BE2C (cell line): ENCODE data around the gene ZP4.
"Not testable (repeated sequence)": the region's sequence is repeated elsewhere in the genome, so short reads cannot be mapped to it uniquely, and the experiment has no call there.

ENCODE experiments used
- DNase-seq: peaks from one replicate; pipeline ENCODE4 v3.0.0-alpha.2; 2020
- H3K27me3 ChIP-seq: fragments of 250-450 bp; sonication (Bioruptor Pico); 2 replicates; pipeline ENCODE4 v1.5.1; 2020; ENCODE audit warnings: mild to moderate bottlenecking
- H3K36me3 ChIP-seq: fragments of 250-450 bp; sonication (Bioruptor Pico); 2 replicates; pipeline ENCODE4 v1.5.1; 2020; ENCODE audit warnings: mild to moderate bottlenecking
- H3K4me1 ChIP-seq: fragments of 250-450 bp; sonication (Bioruptor Pico); 2 replicates; pipeline ENCODE4 v1.5.1; 2020
- H3K4me3 ChIP-seq: 2 replicates; pipeline ENCODE4 v1.5.1; 2011; ENCODE audit warnings: low read depth, low read length
- H3K9me3 ChIP-seq: fragments of 250-450 bp; sonication (Bioruptor Pico); 2 replicates; pipeline ENCODE4 v1.5.1; 2020
- CTCF ChIP-seq: IDR thresholded peaks from 2 replicates; pipeline ENCODE4 v1.5.1; 2012; ENCODE audit warnings: mild to moderate bottlenecking, low read depth, low read length

Gene ZP4

GRCh38 chr1:237863234-237863633 lies 27.5 kb downstream of the ZP4 start:
- TF ChIP-seq CTCF: no peak
- Histone ChIP-seq H3K36me3 (no peaks in the 10 kb centered on the region), H3K4me3 (no peak overlapping the region), H3K9me3 (no peaks in the 10 kb centered on the region), H3K27me3 (no peaks in the 10 kb centered on the region), H3K4me1 (peaks cover 3% of the 10 kb centered on the region; the same call in 1 of the 2 replicates)
- DNase-seq: no peak

- Histone ChIP-seq H3K4me3 (no peak overlapping the region), H3K27me3 (no peaks in the 10 kb centered on the region), H3K36me3 (no peaks in the 10 kb centered on the region), H3K9me3 (no peaks in the 10 kb centered on the region), H3K4me1 (peaks cover 3% of the 10 kb centered on the region; the same call in 1 of the 2 replicates)
- TF ChIP-seq CTCF: no peak
- no peak for DNase-seq
These were observed 28.8 kb downstream of the ZP4 start for GRCh38 chr1:237861944-237862343.

GRCh38 chr1:237858992-237859391 lies 31.7 kb downstream of the ZP4 start:
- no peaks in the 10 kb centered on the region for H3K27me3 ChIP-seq
- DNase-seq: no peak
- TF ChIP-seq CTCF: no peak

GRCh38 chr1:237857455-237857854 lies 33.3 kb downstream of the ZP4 start:
- H3K27me3 ChIP-seq: no peaks in the 10 kb centered on the region
- TF ChIP-seq CTCF: no peak
- H3K36me3 ChIP-seq: no peaks in the 10 kb centered on the region
- H3K4me3 ChIP-seq: no peak overlapping the region
- no peak for DNase-seq
- no peaks in the 10 kb centered on the region for H3K4me1 ChIP-seq
- H3K9me3 ChIP-seq: no peaks in the 10 kb centered on the region

More at GRCh38 chr1:237858992-237859391, 31.7 kb downstream of the ZP4 start:
- Histone ChIP-seq H3K36me3 (no peaks in the 10 kb centered on the region), H3K4me3 (no peak overlapping the region), H3K4me1 (no peaks in the 10 kb centered on the region), H3K9me3 (no peaks in the 10 kb centered on the region)

- Histone ChIP-seq H3K4me3 (no peak overlapping the region), H3K4me1 (0 out of 2 replicates have a peak, but pooled peaks cover 4% of the 10 kb centered on the region), H3K36me3 (no peaks in the 10 kb centered on the region), H3K9me3 (no peaks in the 10 kb centered on the region), H3K27me3 (no peaks in the 10 kb centered on the region)
- no peak for DNase-seq
- no peak for TF ChIP-seq CTCF
These were observed 38.4 kb downstream of the ZP4 start for GRCh38 chr1:237852342-237852741.

GRCh38 chr1:237851210-237851845 lies 39.4 kb downstream of the ZP4 start:
- 0 out of 2 replicates have a peak, but pooled peaks cover 4% of the 10 kb centered on the region for H3K4me1 ChIP-seq
- H3K36me3 ChIP-seq: no peaks in the 10 kb centered on the region
- DNase-seq: peak; percentile 78
- no peaks in the 10 kb centered on the region for H3K27me3 ChIP-seq
- TF ChIP-seq CTCF: peak; percentile 94
- no peaks in the 10 kb centered on the region for H3K9me3 ChIP-seq
- no peak overlapping the region for H3K4me3 ChIP-seq

GRCh38 chr1:237843516-237843915 lies 47.2 kb downstream of the ZP4 start:
- H3K36me3 ChIP-seq: not testable (repeated sequence)

More at GRCh38 chr1:237843516-237843915, 47.2 kb downstream of the ZP4 start:
- DNase-seq, H3K27me3 ChIP-seq, H3K9me3 ChIP-seq, H3K4me1 ChIP-seq, H3K4me3 ChIP-seq: not testable (repeated sequence)
